Gastroesophageal sphincter (tissue), 4 donors: Measurements from ENCODE around the gene BATF. TPM values are rescaled to one million over a fixed set of nuclear protein-coding genes. Genes with fewer than 3 reads are reported as not detected.

Experiments
- ATAC-seq: fragments of 150-250 bp; one replicate; pipeline ENCODE4 v1.9.1; 2016; ENCODE audit warnings: mild to moderate bottlenecking, moderate library complexity
- H3K27ac ChIP-seq, 4 donors: fragments of 200-600 bp; sonication (generic) in 3 of 4; 1 replicate in 3 of 4; 2 replicates in 1 of 4; pipeline ENCODE4 v1.5.1; 2016 to 2019
- H3K27me3 ChIP-seq: fragments of 200-600 bp; sonication (generic); one replicate; pipeline ENCODE4 v1.5.1; 2019
- H3K36me3 ChIP-seq, 2 donors: fragments of 200-600 bp; sonication (generic); one replicate each; pipeline ENCODE4 v1.5.1; 2019; ENCODE audit warnings: control low read depth in 1 of 2
- H3K4me1 ChIP-seq, 3 donors: fragments of 200-600 bp; sonication (generic); 1 replicate in 2 of 3; 2 replicates in 1 of 3; pipeline ENCODE4 v1.5.1; 2016 to 2019; ENCODE audit warnings: control low read depth in 2 of 3
- H3K4me3 ChIP-seq, 2 donors: fragments of 200-600 bp; sonication (generic); one replicate each; pipeline ENCODE4 v1.5.1; 2019; ENCODE audit warnings: mild to moderate bottlenecking in 1 of 2, moderate library complexity in 1 of 2
- H3K9me3 ChIP-seq, 3 donors: fragments of 200-600 bp; sonication (generic); one replicate each; pipeline ENCODE4 v1.5.1; 2017 to 2019; ENCODE audit warnings: control low read depth in 2 of 3
- CTCF ChIP-seq, 4 experiments: fragments of 200-600 bp in 2 of 4; fragments of 450-650 bp in 2 of 4; sonication (generic) in 1 of 4; IDR thresholded peaks; one replicate each; pipeline ENCODE4 v1.5.1; 2017 to 2019; ENCODE audit warnings: antibody characterized with exemption in 4 of 4, mild to moderate bottlenecking in 2 of 4, moderate library complexity in 2 of 4
- EP300 ChIP-seq: sonication (generic); formaldehyde crosslinking; IDR thresholded peaks from one replicate; pipeline ENCODE4 v1.6.1; 2017; ENCODE audit warnings: antibody characterized with exemption, mild to moderate bottlenecking
- POLR2A ChIP-seq, 2 donors: fragments of 450-650 bp; IDR thresholded peaks; one replicate each; pipeline ENCODE4 v1.6.1; 2017; ENCODE audit warnings: antibody characterized with exemption in 2 of 2, mild to moderate bottlenecking in 2 of 2, moderate library complexity in 1 of 2
- POLR2AphosphoS5 ChIP-seq: sonication (generic); formaldehyde crosslinking; IDR thresholded peaks from one replicate; pipeline ENCODE4 v1.6.1; 2017; ENCODE audit warnings: antibody characterized with exemption
- WGBS, 2 donors: methylation state at CpG; one replicate each; pipeline ENCODE4 v1.1.5; 2018; ENCODE audit warnings: low coverage in 1 of 2; 5-methylcytosine and 5-hydroxymethylcytosine counted together
- total RNA-seq, 4 donors: library from RNA; depleted of rRNA; stranded (reverse); fragments of >200 nt; gene quantifications; one replicate each; pipeline ENCODE4 v1.1.0, GENCODE V29; 2016

BATF gene
- total RNA-seq, 4 donors from 2014 or later = 2.6 to 16.8 (median 3.2) TPM

GRCh38 chr14:75553761-75554364 lies 31.6 kb downstream of the BATF start:
- TF ChIP-seq POLR2A (IDR thresholded peaks at IDR 0.05) (no peak), EP300 (no peak), CTCF (IDR thresholded peaks at IDR 0.05) (no peak)
- Histone ChIP-seq H3K9me3 (peaks cover 0 to 8% (median 0%) of the 10 kb centered on the region in 3 donors), H3K27me3 (no peaks in the 10 kb centered on the region), H3K36me3 (no peaks in the 10 kb centered on the region), H3K4me3 (no peak overlapping the region), H3K27ac (no peak overlapping the region), H3K4me1 (no peaks in the 10 kb centered on the region)
- no peak for ATAC-seq
- 33 to 50% methylated on average over 3 to 4 of the region's 4 CpGs for WGBS, 2 donors

- H3K4me3 ChIP-seq = no peak overlapping the region
- no peak for ATAC-seq
- H3K9me3 ChIP-seq = peaks cover 0 to 8% (median 0%) of the 10 kb centered on the region in 3 donors
- H3K36me3 ChIP-seq = no peaks in the 10 kb centered on the region
- no peaks in the 10 kb centered on the region for H3K27me3 ChIP-seq
- WGBS, 2 donors = 42 to 50% methylated on average over 2 of the region's 2 CpGs
- H3K27ac ChIP-seq = no peak overlapping the region
- H3K4me1 ChIP-seq = no peaks in the 10 kb centered on the region
- TF ChIP-seq EP300 (no peak), CTCF (IDR thresholded peaks at IDR 0.05) (no peak), POLR2A (IDR thresholded peaks at IDR 0.05) (no peak), POLR2AphosphoS5 (no peak)
Observed at GRCh38 chr14:75554482-75554881, 32.2 kb downstream of the BATF start.

GRCh38 chr14:75558440-75558839 lies 36.2 kb downstream of the BATF start:
- TF ChIP-seq POLR2A (IDR thresholded peaks at IDR 0.05) (no peak), EP300 (no peak), POLR2AphosphoS5 (no peak), CTCF (IDR thresholded peaks at IDR 0.05) (no peak)
- Histone ChIP-seq H3K27ac (no peak overlapping the region), H3K4me1 (peaks cover 0 to 8% (median 0%) of the 10 kb centered on the region in 3 donors), H3K36me3 (no peaks in the 10 kb centered on the region), H3K9me3 (peaks cover 0 to 8% (median 0%) of the 10 kb centered on the region in 3 donors), H3K27me3 (no peaks in the 10 kb centered on the region), H3K4me3 (no peak overlapping the region)
- 76 to 80% methylated on average over 5 of the region's 5 CpGs for WGBS, 2 donors
- no peak for ATAC-seq

- WGBS, 2 donors = 76 to 93% methylated on average over 2 to 3 of the region's 6 CpGs
- no peaks in the 10 kb centered on the region for H3K27me3 ChIP-seq
- peaks cover 0 to 8% (median 0%) of the 10 kb centered on the region in 3 donors for H3K4me1 ChIP-seq
- no peaks in the 10 kb centered on the region for H3K36me3 ChIP-seq
- TF ChIP-seq CTCF (IDR thresholded peaks at IDR 0.05) (no peak), POLR2A (IDR thresholded peaks at IDR 0.05) (no peak)
- H3K9me3 ChIP-seq = peaks cover 0 to 8% (median 0%) of the 10 kb centered on the region in 3 donors
- H3K4me3 ChIP-seq = no peak overlapping the region
- no peak for ATAC-seq
- no peak overlapping the region for H3K27ac ChIP-seq
Observed at GRCh38 chr14:75559045-75559444, 36.8 kb downstream of the BATF start.

GRCh38 chr14:75559451-75560222 lies 37.4 kb downstream of the BATF start:
- ATAC-seq = no peak
- H3K27ac ChIP-seq = no peak overlapping the region

More at GRCh38 chr14:75559451-75560222, 37.4 kb downstream of the BATF start:
- TF ChIP-seq CTCF (IDR thresholded peaks at IDR 0.05) = no peak
- TF ChIP-seq EP300 = no peak
- no peak for TF ChIP-seq POLR2AphosphoS5
- TF ChIP-seq POLR2A (IDR thresholded peaks at IDR 0.05) = no peak
- Histone ChIP-seq H3K36me3 (no peaks in the 10 kb centered on the region), H3K4me1 (peaks cover 0 to 8% (median 0%) of the 10 kb centered on the region in 3 donors), H3K27me3 (peaks cover under 1% of the 10 kb centered on the region), H3K4me3 (no peak overlapping the region), H3K9me3 (peaks cover 0 to 8% (median 0%) of the 10 kb centered on the region in 3 donors)
- 85% methylated on average over 6 of the region's 6 CpGs; no CpG with 5 or more reads in 1 of the 2 donors for WGBS, 2 donors
